Measurements from ENCODE around the gene ATMIN.

- TF ChIP-seq, protein P1, sequence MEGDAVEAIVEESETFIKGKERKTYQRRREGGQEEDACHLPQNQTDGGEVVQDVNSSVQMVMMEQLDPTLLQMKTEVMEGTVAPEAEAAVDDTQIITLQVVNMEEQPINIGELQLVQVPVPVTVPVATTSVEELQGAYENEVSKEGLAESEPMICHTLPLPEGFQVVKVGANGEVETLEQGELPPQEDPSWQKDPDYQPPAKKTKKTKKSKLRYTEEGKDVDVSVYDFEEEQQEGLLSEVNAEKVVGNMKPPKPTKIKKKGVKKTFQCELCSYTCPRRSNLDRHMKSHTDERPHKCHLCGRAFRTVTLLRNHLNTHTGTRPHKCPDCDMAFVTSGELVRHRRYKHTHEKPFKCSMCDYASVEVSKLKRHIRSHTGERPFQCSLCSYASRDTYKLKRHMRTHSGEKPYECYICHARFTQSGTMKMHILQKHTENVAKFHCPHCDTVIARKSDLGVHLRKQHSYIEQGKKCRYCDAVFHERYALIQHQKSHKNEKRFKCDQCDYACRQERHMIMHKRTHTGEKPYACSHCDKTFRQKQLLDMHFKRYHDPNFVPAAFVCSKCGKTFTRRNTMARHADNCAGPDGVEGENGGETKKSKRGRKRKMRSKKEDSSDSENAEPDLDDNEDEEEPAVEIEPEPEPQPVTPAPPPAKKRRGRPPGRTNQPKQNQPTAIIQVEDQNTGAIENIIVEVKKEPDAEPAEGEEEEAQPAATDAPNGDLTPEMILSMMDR (IDR thresholded peaks at IDR 0.05), result no peak
- no peak for TF ChIP-seq ZFX (IDR thresholded peaks at IDR 0.05; ENCODE audit: borderline replicate concordance)
Measured at GRCh38 chr16:81061307-81061640, 25.6 kb downstream of the ATMIN start.
